ENCODE measurements around the gene NUP93.

Gene NUP93

GRCh38 chr16:56744996-56745640, 15.2 kb downstream of the NUP93 start:
- no peak for DNase-seq

- no peak for DNase-seq
Observed at GRCh38 chr16:56747486-56748045, 17.6 kb downstream of the NUP93 start.

GRCh38 chr16:56748191-56748590, 18.3 kb downstream of the NUP93 start:
- DNase-seq, result no peak

DNA sequence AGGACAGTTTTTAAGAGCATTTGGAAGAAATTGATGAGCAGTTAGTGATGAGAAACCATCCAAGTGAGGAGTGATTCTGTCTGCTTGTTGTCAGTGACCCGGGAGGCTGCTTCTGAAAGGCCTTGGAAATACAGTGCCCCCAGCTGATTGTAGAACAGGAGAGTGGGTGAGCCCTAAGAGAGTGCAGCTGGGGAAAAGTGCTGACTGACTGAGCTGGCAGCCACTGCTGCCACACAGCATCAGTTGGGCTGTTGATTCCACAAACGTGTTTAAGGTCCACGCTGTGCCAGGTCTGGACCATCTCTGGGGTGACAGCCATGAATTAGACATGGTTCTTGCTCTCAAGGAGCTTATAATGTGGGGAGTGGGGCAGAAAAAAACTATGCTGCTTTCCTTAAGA, 18.9 kb downstream of the NUP93 start:
- no peak for DNase-seq

- DNase-seq, result no peak
Observed at GRCh38 chr16:56749672-56750491, 20.0 kb downstream of the NUP93 start.

DNA sequence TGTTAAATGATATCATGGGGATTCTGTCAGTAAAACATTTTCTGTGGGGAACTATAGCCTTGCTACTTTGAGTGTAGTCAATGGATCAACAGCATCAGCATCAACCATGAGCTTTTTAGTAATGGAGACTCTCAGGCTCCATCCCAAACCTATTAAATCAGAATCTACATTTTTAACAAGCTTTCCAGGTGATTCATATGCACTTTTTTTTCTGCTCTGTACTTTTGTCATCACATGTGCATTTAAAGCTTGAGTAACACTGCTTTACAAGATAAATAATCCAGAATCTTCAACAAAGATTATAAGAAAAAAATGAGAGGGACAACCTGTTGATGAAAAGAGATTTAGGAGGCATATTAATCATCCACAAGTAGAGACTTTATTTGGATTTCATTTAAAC, 23.5 kb downstream of the NUP93 start:
- DNase-seq, result no peak

- DNase-seq, result no peak
Observed at GRCh38 chr16:56755038-56755437, 25.1 kb downstream of the NUP93 start.

DNA sequence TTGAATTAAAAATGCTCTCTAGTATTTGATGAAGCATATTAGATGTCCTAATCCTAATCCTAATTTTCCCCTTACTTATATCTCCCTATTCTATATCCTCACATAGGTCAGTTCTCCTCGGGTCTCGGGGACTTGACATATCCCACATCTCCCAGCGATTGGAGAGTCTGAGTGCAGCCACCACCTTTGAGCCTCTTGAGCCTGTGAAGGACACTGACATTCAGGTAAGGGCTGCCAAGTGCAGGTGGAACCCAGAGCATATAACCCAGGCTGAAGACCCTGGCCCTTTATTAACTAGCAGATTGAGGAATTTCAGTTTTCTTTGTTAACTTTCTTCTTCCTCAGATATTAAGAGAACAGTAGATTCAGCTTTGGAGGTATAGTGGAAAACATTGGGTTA, 28.5 kb downstream of the NUP93 start:
- DNase-seq, result no peak

DNA sequence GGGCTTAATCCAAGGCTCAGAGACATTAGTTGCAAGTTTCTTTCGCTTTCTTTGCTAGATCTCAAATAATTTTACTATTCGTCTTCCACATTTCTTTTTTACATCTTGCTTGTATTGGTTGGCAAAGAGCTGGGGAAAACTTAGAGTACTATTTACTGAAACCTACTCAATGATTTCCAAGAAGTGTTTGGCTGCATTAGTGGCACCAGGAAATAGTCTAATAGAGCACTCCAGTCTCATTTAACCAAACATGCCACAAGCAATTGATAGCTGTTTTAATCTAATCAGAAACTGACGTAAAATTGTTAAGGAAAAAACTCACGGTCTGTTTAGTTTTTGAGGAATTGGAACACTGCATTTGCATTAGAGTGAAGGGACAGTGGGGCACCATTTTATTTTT, 29.0 kb downstream of the NUP93 start:
- DNase-seq, result no peak

DNA sequence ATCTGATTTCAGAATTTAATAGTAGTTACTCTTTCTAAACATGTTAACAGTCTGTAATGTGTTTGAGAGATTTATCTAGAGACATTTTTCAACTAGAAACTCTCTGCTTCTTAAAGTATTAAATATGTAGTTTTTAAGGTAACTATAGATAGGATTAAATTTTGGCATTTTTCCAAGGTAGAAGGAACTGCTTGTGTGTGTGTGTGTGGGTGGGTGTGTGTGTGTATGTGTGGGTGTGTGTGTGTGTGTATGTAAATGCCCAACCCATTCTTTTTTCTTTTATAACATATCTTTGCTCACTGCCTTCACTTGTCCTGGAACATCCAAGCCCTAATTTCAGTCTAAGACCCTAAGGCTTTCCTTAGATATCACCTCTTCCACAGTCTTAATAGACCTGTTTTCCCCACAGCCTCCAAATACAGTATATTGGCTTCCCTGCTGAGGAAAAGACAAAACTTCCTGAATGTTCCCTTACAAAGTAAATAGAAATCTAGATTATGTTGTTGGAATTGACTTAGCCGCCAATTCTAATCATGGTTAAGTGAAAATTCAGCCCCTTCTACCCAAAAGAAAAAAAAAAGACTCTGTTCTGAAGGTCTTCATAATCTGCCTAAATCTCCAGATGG, 33.5 kb downstream of the NUP93 start:
- no peak for DNase-seq

DNA sequence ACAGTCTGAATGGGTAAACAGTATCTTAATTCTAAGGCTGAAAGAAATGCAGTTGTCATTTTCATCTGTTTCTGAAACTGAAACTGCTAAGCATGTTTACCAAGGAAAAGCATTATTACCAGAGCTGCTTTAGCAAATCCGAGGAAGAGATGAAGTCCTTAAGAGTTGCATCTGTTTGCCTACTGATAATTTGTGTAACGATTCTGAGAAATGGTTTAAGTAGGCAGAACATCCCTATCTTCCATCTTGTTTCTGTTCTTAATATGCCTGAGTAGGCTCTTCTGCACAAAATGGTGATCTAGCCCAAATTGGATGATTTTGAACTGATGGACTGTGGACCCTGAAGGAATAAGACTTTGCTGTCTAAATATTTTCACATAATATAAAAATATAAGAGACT, 34.9 kb downstream of the NUP93 start:
- DNase-seq, result no peak

DNA sequence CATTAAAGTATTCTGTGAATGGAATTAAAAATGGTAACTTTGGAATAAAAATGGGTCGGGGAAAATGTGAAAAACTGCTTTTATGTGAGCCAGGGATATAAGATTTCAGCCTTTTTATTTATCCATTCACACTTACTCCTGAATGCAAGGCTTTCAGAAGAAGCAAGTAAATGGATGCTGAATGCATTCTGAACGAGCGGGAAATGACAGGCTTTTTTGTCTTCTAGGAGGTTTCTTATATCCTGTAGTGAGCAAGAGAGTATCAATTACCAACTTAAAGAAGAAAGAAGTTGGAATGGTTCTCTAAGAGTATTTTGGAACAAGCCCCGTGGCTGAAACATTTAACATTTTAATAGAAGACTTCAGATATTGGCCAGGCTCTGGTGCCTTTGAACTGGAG, 36.0 kb downstream of the NUP93 start:
- no peak for DNase-seq

GRCh38 chr16:56767024-56767423, 37.1 kb downstream of the NUP93 start:
- DNase-seq, result no peak

- no peak for DNase-seq
Observed at GRCh38 chr16:56769677-56770076, 39.7 kb downstream of the NUP93 start.

DNA sequence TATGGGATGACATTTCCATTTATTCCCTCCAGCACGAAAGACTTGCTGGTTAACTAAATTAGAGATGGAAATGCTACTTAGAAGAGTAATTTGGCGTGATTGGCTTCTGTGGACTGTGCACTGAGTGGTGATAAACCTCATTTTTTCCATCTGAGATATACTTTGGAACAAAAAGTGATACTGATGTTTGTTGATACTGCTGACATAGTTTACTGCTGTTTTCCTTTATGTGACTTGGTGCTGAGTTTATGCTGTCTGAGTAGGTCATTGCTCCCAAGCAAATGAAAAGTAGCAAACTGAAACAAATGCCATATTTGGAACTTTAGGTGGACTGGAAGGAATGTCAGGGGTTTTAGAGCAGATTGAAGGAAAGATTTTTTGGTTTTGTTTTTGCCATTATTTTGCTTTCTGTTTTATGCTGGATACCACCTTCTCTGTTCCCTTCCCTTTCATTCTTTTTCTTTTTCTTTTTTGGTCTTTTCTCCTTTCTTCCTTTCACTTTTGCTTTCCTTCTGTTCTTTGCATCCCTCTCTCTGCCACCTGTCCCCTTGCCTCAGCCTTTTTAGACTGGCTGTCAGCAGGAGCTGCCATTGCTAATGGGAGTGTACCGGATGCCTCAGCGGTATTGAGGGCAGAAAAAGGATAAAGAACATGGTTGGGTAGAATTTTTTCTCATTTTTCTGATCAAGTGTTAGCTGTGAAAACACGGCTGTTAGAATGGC, 41.8 kb downstream of the NUP93 start:
- DNase-seq, result no peak

DNA sequence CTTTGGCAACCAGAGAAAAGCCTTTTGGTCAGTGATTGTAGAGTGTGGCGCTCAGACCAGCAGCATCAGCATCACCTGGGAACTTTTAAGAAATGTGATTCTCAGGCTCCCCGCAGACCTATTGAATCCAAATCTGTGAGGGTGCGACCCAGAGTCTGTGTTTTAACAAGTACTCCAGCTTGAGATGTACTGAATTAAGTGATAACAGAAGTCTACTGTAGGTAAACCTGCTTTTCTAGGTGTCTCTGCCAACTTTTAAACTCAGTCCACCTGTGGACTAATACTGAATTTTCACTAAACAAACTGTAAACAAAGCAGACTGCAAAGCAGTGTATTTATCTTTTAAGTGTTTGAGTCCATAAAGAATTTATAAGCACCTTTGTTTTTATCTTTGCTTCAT, 43.6 kb downstream of the NUP93 start:
- no peak for DNase-seq

DNA sequence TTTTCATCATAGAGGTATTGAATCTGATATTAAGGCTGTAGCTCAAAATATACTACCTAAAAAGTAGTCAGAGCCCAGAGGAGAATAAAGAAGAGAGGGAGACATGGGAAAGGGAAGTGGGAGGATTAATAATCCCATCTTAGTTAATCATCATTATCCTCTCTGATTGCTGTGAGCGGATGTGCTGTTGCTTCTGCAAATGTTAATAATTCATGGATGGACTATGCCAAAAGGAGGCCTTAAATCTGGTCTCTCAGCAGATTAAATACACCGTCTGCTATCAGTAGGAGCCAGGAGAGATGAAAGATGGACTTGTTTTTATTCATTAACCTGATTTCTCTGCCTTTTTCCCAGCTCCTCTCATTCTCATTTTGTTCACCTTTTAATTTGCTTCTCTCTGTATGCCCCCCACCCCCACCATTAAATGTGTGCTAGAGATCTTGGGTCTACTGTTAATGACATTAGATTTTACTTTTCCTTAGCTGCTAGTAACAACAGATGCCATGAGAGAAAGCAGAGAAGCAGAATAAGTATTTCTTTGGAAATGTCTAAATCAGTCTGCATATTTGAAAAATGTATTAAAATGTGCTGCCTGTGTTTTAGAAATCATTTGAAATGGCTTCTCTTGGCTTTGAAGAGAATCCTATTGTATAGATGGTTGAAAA, 44.2 kb downstream of the NUP93 start:
- no peak for DNase-seq

DNA sequence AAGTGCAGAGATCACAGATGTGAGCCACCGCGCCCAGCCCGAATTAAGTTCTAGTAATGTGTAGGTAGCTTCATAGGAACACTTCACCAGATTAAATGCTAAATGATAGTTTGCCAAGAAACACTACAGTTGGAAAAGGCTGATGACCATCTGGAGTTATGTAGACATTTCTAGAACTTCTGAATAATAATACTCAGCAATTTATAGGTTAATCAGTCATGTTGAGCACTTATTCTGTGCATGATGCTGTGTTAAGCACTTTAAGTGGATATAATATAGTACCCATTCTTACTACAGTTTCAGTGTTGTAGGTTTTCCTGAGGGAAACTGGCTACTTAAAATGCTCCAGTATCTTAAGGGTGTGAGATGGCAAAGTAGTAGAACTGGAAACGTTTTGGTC, 45.2 kb downstream of the NUP93 start:
- DNase-seq, result no peak

GRCh38 chr16:56776562-56776961, 46.6 kb downstream of the NUP93 start:
- no peak for DNase-seq

DNA sequence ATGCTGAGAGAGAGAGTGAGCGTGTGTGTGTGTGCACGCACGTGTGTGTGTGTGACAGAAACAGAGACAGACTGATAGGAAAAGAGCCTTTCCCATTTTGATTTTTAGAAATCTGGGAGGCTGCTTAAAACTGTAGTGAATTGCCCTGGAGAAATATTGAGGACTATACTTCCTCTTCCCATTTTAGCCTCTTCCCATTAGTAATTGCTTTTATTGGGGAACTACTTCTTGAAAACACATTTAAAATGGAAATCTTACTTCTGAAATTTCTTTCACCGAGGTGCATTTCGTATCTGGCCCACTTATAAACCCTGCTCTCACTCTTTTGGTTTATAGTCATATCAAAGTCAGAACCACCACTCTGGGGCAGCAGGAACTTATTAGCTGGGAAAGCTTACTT, 47.1 kb downstream of the NUP93 start:
- DNase-seq, result no peak

GRCh38 chr16:56777482-56777881, 47.6 kb downstream of the NUP93 start:
- DNase-seq, result no peak

- no peak for DNase-seq
Observed at GRCh38 chr16:56779906-56780305, 50.0 kb downstream of the NUP93 start.

GRCh38 chr16:56780646-56781045, 50.7 kb downstream of the NUP93 start:
- peak in 1 of 2 donors; percentile 2 for DNase-seq

All from CD4-positive, alpha-beta T cell treated with Interferon alpha-2 for 1 hour (primary cell).